Lung (tissue), 12 donors: ENCODE data around the gene WWTR1. TPM values are rescaled to one million over a fixed set of nuclear protein-coding genes. Genes with fewer than 3 reads are reported as not detected.

Source experiments
- ATAC-seq: fragments of 200-7000 bp; cut with Tn5 transposase; one replicate; pipeline ENCODE4 v1.9.1; 2020; ENCODE audit warnings: moderate number of reproducible peaks; ENCODE audit not compliant: insufficient read depth, low FRiP score
- DNase-seq, 3 donors: peaks; one replicate each; pipeline ENCODE4 v3.0.0-alpha.2; 2013 to 2017
- H3K27ac ChIP-seq, 2 donors: one replicate each; pipeline ENCODE4 v1.5.1; 2013; ENCODE audit warnings: mild to moderate bottlenecking in 2 of 2, moderate library complexity in 2 of 2, control low read depth in 1 of 2, inconsistent platforms in 1 of 2, low read depth in 1 of 2, low read length in 1 of 2
- H3K27me3 ChIP-seq, 3 donors: one replicate each; pipeline ENCODE4 v1.5.1; 2013; ENCODE audit warnings: low read length in 2 of 3; ENCODE audit not compliant: control insufficient read depth in 3 of 3, insufficient read depth in 3 of 3
- H3K36me3 ChIP-seq, 4 donors: one replicate each; pipeline ENCODE4 v1.5.1; 2013; ENCODE audit warnings: low read length in 4 of 4, mild to moderate bottlenecking in 1 of 4, moderate library complexity in 1 of 4; ENCODE audit not compliant: control insufficient read depth in 4 of 4, insufficient read depth in 4 of 4
- H3K4me1 ChIP-seq, 5 donors: one replicate each; pipeline ENCODE4 v1.5.1; 2013; ENCODE audit warnings: low read length in 5 of 5, mild to moderate bottlenecking in 2 of 5, moderate library complexity in 1 of 5; ENCODE audit not compliant: control insufficient read depth in 5 of 5, insufficient read depth in 5 of 5
- H3K4me3 ChIP-seq: one replicate; pipeline ENCODE4 v1.5.1; 2013; ENCODE audit warnings: mild to moderate bottlenecking, control low read depth, moderate library complexity
- H3K9ac ChIP-seq, 2 donors: one replicate each; pipeline ENCODE4 v1.5.1; 2013; ENCODE audit warnings: low read length in 2 of 2, control low read depth in 1 of 2; ENCODE audit not compliant: insufficient read depth in 1 of 2
- H3K9me3 ChIP-seq, 4 donors: one replicate each; pipeline ENCODE4 v1.5.1; 2013; ENCODE audit warnings: low read length in 3 of 4, mild to moderate bottlenecking in 1 of 4, moderate library complexity in 1 of 4; ENCODE audit not compliant: control insufficient read depth in 4 of 4, insufficient read depth in 3 of 4
- CTCF ChIP-seq: IDR thresholded peaks from 2 replicates; pipeline ENCODE4 v1.5.1; 2012; ENCODE audit warnings: mild to moderate bottlenecking; ENCODE audit errors: control extremely low read depth, extremely low read depth
- WGBS, 2 donors: extraction: QIAGEN DNeasy Blood & Tissue Kit; methylation state at CpG; one replicate each; pipeline ENCODE4 v1.1.7; 2013; 5-methylcytosine and 5-hydroxymethylcytosine counted together
- polyA plus RNA-seq, 2 donors: library from polyadenylated mRNA; stranded (reverse); fragments of 200-250 nt; gene quantifications; one replicate each; pipeline ENCODE4 v1.2.1, GENCODE V29; 2013
- total RNA-seq, 2 donors: library from RNA; depleted of rRNA in 1 of 2; stranded (reverse); fragments of >200 nt in 1 of 2; gene quantifications; one replicate each; pipeline ENCODE4 v1.2.1, GENCODE V29; 2014 to 2021
- donor health status: control.
- donor health status: control.
- donor health status: Bipolar disorder and iron deficiency.
- donor health status: healthy.
- donor health status: DM: yes; HTN: yes; CAD: no.

WWTR1 gene
- total and polyA plus RNA-seq, 4 donors = 29.3 to 186 (median 63.4) TPM

- DNase-seq = peak; percentile 18 to 59 (median 37)
- peak overlapping the region; percentile 35 to 58 for H3K27ac ChIP-seq
- ATAC-seq = peak; percentile 84
- H3K9ac ChIP-seq = no peak overlapping the region
- H3K9me3 ChIP-seq = no peaks in the 10 kb centered on the region
- H3K4me1 ChIP-seq = peaks cover 5 to 37% (median 16%) of the 10 kb centered on the region in 5 donors
- TF ChIP-seq CTCF = no peak
- no peaks in the 10 kb centered on the region for H3K36me3 ChIP-seq
- WGBS, 2 donors = 31 to 48% methylated on average over 8 of the region's 8 CpGs
- H3K27me3 ChIP-seq = no peaks in the 10 kb centered on the region
- no peak overlapping the region for H3K4me3 ChIP-seq
These were observed 76.0 kb downstream of the WWTR1 start for GRCh38 chr3:149581681-149582370.

- Histone ChIP-seq H3K9me3 (no peaks in the 10 kb centered on the region), H3K27ac (peak overlapping the region in 1 of 2 donors; percentile 35), H3K4me3 (no peak overlapping the region), H3K9ac (no peak overlapping the region), H3K4me1 (peaks cover 6 to 38% (median 18%) of the 10 kb centered on the region in 5 donors), H3K36me3 (no peaks in the 10 kb centered on the region), H3K27me3 (no peaks in the 10 kb centered on the region)
- no peak for ATAC-seq
- no peak for TF ChIP-seq CTCF
- 62 to 67% methylated on average over 2 of the region's 2 CpGs for WGBS, 2 donors
- DNase-seq = no peak
These were observed 76.6 kb downstream of the WWTR1 start for GRCh38 chr3:149581248-149581647.

- Histone ChIP-seq H3K9ac (no peak overlapping the region), H3K27ac (peak overlapping the region in 1 of 2 donors; percentile 61), H3K27me3 (no peaks in the 10 kb centered on the region), H3K9me3 (no peaks in the 10 kb centered on the region), H3K4me3 (no peak overlapping the region), H3K4me1 (peaks cover 10 to 45% (median 25%) of the 10 kb centered on the region in 5 donors), H3K36me3 (no peaks in the 10 kb centered on the region)
- no peak for DNase-seq
- no peak for TF ChIP-seq CTCF
- 62 to 76% methylated on average over 4 of the region's 4 CpGs for WGBS, 2 donors
- ATAC-seq = no peak
These were observed 77.8 kb downstream of the WWTR1 start for GRCh38 chr3:149579838-149580542.
